ENCODE measurements around the gene CASZ1.

- TF ChIP-seq YY1 (IDR thresholded peaks at IDR 0.05; ENCODE audit: low read depth, low read length): no peak
- no peak for TF ChIP-seq NFXL1 (IDR thresholded peaks at IDR 0.05; ENCODE audit: borderline replicate concordance)
- TF ChIP-seq ETV6 (conservative IDR thresholded peaks at IDR 0.05 in 1 of 2, IDR thresholded peaks at IDR 0.05 in 1 of 2; ENCODE audit: borderline replicate concordance in 1 of 2, low read depth in 1 of 2): no peak
- TF ChIP-seq CTCF (IDR thresholded peaks at IDR 0.05 in 2 of 3, conservative IDR thresholded peaks at IDR 0.05 in 1 of 3; ENCODE audit: control insufficient read depth in 2 of 3, extremely low read depth in 1 of 3, insufficient read depth in 1 of 3, low read depth in 3 of 3, low read length in 3 of 3): no peak
Observed at GRCh38 chr1:10765304-10765703, 31.1 kb downstream of the CASZ1 start.
